HepG2 (cell line): Measurements from ENCODE around the gene ALDH3B1. TPM values are rescaled to one million over a fixed set of nuclear protein-coding genes. Genes with fewer than 3 reads are reported as not detected.
A peak's percentile ranks its signal among the peaks of the same experiment; 100 is the strongest.

ENCODE experiments used
- CBX2 ChIP-seq, 2 experiments: fragments of 200-600 bp in 1 of 2; sonication (generic); formaldehyde crosslinking in 1 of 2; IDR thresholded peaks; 2 replicates each; pipeline versions ENCODE4 v1.7.0 to v1.8.1; 2018 to 2022; ENCODE audit warnings: low read depth in 2 of 2, low read length in 1 of 2, mild to moderate bottlenecking in 1 of 2, missing genetic modification reagents in 1 of 2
- PRMT3 ChIP-seq: sonication (generic); formaldehyde crosslinking; IDR thresholded peaks from 2 replicates; pipeline ENCODE4 v1.8.1; 2022; ENCODE audit warnings: low read depth, mild to moderate bottlenecking, moderate library complexity, missing genetic modification reagents, borderline replicate concordance
- USF2 ChIP-seq, 2 experiments: sonication (generic) in 1 of 2; formaldehyde crosslinking in 1 of 2; IDR thresholded peaks; 2 replicates each; pipeline versions ENCODE4 v1.5.1 to v1.6.1; 2011 to 2020; ENCODE audit warnings: borderline replicate concordance in 1 of 2, low read depth in 1 of 2, low read length in 1 of 2, mild to moderate bottlenecking in 1 of 2, missing genetic modification reagents in 1 of 2, moderate library complexity in 1 of 2
- ZBTB10 ChIP-seq: sonication (generic); formaldehyde crosslinking; IDR thresholded peaks from 2 replicates; pipeline ENCODE4 v1.4.0; 2020; ENCODE audit warnings: missing genetic modification reagents, borderline replicate concordance
- ZNF441 ChIP-seq: sonication (generic); formaldehyde crosslinking; IDR thresholded peaks from 2 replicates; pipeline ENCODE4 v1.7.0; 2021; ENCODE audit warnings: missing genetic modification reagents, borderline replicate concordance
- ZNF607 ChIP-seq: sonication (generic); formaldehyde crosslinking; IDR thresholded peaks from 2 replicates; pipeline ENCODE4 v1.5.1; 2020; ENCODE audit warnings: missing genetic modification reagents, mild to moderate bottlenecking, borderline replicate concordance
- polyA plus RNA-seq, 8 experiments: library from polyadenylated mRNA; depleted of rRNA in 3 of 8; stranded (reverse) in 7 of 8; unstranded in 1 of 8; fragments of >200 nt; fragmentation: Illumina TruSeq in 4 of 8; extraction: Trizol in 4 of 8; gene quantifications; 2 replicates each; pipeline versions ENCODE4 v1.2.1 to v1.2.3, GENCODE V29; 2011 to 2016; ENCODE audit warnings: low read depth in 4 of 8, missing spikeins in 1 of 8, mixed read lengths in 1 of 8; ENCODE audit not compliant: insufficient read depth in 1 of 8
- total RNA-seq, 5 experiments: library from RNA; depleted of rRNA; stranded (reverse); fragments of >200 nt; fragmentation: Illumina TruSeq; extraction: Trizol; gene quantifications; 2 replicates each; pipeline ENCODE4 v1.2.3, GENCODE V29; 2016; ENCODE audit warnings: low read depth in 1 of 5
- TF ChIP-seq, protein P1 (sequence below), 2 experiments: IDR thresholded peaks; 2 replicates each; pipeline ENCODE4 v1.6.1; 2011 to 2012; ENCODE audit warnings: low read length in 2 of 2, borderline replicate concordance in 1 of 2, low read depth in 1 of 2, mild to moderate bottlenecking in 1 of 2, moderate library complexity in 1 of 2
- TF ChIP-seq, protein P2 (sequence below): sonication (generic); formaldehyde crosslinking; IDR thresholded peaks from 2 replicates; pipeline ENCODE4 v1.5.0; 2020; ENCODE audit warnings: missing genetic modification reagents
- TF ChIP-seq, protein P3 (sequence below): sonication (generic); formaldehyde crosslinking; IDR thresholded peaks from 2 replicates; pipeline ENCODE4 v1.4.0; 2020; ENCODE audit warnings: mild to moderate bottlenecking, low read depth, missing genetic modification reagents
- TF ChIP-seq, protein P4 (sequence below): IDR thresholded peaks from 2 replicates; pipeline ENCODE4 v1.6.1; 2016; ENCODE audit warnings: control low read depth
- TF ChIP-seq, protein P5 (sequence below): sonication (generic); formaldehyde crosslinking; conservative IDR thresholded peaks from 2 replicates; pipeline ENCODE4 v1.8.1; 2023; ENCODE audit warnings: missing genetic modification reagents

ALDH3B1 gene
- total and polyA plus RNA-seq, 2 of the 13 experiments (the other 11 are each of a cell fraction or from before 2014, with no cell fraction given), result 4.0 to 6.7 TPM

DNA sequence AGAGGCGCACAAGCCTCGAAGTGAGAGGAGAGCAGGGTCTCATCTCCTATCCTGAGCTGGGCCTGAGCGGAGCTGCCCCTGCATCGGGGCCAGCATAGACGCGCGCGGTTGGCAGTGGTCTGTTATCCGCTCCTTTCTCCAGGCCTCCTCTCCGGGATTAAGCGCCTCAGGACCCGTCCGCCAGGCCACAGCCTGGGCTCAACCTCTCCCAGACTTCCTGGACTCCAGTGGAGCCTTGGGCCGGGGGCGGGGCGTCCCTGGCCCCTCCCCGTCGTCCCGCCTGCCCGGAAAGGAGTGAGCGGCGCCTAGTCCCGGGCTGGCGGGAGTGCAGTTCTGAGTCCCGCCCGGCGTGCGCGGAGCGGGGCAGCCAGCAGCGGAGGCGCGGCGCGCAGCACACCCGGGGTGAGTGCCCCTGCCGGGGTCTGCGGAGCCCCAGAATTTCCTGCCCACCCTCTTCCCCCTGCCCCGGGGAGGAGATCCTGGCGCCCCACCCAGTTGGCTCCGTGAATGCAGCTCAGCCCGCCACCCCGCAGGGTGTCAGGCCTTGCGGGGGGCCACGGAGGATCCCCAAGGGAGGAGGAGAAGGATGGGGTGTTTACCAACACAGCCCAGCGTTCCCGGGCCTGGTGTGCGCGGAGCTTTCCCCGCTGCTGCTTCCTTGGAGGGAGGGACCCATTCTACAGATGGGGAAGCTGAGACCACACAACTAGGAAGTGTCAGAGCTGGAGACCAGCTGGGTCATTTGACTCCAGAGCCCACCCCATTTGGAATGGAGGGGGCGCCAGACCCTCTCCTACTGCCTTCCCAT lies 28.8 kb downstream of the ALDH3B1 start, which contains the start of gene TCIRG1 (continued):
- TF ChIP-seq, protein P1, sequence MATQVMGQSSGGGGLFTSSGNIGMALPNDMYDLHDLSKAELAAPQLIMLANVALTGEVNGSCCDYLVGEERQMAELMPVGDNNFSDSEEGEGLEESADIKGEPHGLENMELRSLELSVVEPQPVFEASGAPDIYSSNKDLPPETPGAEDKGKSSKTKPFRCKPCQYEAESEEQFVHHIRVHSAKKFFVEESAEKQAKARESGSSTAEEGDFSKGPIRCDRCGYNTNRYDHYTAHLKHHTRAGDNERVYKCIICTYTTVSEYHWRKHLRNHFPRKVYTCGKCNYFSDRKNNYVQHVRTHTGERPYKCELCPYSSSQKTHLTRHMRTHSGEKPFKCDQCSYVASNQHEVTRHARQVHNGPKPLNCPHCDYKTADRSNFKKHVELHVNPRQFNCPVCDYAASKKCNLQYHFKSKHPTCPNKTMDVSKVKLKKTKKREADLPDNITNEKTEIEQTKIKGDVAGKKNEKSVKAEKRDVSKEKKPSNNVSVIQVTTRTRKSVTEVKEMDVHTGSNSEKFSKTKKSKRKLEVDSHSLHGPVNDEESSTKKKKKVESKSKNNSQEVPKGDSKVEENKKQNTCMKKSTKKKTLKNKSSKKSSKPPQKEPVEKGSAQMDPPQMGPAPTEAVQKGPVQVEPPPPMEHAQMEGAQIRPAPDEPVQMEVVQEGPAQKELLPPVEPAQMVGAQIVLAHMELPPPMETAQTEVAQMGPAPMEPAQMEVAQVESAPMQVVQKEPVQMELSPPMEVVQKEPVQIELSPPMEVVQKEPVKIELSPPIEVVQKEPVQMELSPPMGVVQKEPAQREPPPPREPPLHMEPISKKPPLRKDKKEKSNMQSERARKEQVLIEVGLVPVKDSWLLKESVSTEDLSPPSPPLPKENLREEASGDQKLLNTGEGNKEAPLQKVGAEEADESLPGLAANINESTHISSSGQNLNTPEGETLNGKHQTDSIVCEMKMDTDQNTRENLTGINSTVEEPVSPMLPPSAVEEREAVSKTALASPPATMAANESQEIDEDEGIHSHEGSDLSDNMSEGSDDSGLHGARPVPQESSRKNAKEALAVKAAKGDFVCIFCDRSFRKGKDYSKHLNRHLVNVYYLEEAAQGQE (IDR thresholded peaks at IDR 0.05; ENCODE audit: borderline replicate concordance in 1 of 2, low read depth in 1 of 2, low read length in 2 of 2), result 0 out of 4 replicates have a peak, but pooled peaks of 1 of the 2 experiments have one; percentile 19
- TF ChIP-seq USF2 (IDR thresholded peaks at IDR 0.05; ENCODE audit: low read depth, low read length) (no peak), USF2 (CRISPR knock-in tag; IDR thresholded peaks at IDR 0.05; ENCODE audit: borderline replicate concordance) (0 out of 2 replicates have a peak, but pooled peaks have one; percentile 2), ZNF607 (CRISPR knock-in tag) (peak; percentile 4; the same call in 1 of the 2 replicates), ZNF441 (CRISPR knock-in tag) (no peak), PRMT3 (CRISPR knock-in tag) (no peak), CBX2 (IDR thresholded peaks at IDR 0.05; ENCODE audit: low read depth, low read length) (no peak), CBX2 (CRISPR knock-in tag; IDR thresholded peaks at IDR 0.05; ENCODE audit: low read depth) (no peak), ZBTB10 (CRISPR knock-in tag) (peak; percentile 49; the same call in 1 of the 2 replicates)
- TF ChIP-seq, protein P2, sequence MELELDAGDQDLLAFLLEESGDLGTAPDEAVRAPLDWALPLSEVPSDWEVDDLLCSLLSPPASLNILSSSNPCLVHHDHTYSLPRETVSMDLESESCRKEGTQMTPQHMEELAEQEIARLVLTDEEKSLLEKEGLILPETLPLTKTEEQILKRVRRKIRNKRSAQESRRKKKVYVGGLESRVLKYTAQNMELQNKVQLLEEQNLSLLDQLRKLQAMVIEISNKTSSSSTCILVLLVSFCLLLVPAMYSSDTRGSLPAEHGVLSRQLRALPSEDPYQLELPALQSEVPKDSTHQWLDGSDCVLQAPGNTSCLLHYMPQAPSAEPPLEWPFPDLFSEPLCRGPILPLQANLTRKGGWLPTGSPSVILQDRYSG (CRISPR knock-in tag), result no peak
- TF ChIP-seq, protein P3, sequence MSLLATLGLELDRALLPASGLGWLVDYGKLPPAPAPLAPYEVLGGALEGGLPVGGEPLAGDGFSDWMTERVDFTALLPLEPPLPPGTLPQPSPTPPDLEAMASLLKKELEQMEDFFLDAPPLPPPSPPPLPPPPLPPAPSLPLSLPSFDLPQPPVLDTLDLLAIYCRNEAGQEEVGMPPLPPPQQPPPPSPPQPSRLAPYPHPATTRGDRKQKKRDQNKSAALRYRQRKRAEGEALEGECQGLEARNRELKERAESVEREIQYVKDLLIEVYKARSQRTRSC (CRISPR knock-in tag), result no peak
- TF ChIP-seq, protein P4, sequence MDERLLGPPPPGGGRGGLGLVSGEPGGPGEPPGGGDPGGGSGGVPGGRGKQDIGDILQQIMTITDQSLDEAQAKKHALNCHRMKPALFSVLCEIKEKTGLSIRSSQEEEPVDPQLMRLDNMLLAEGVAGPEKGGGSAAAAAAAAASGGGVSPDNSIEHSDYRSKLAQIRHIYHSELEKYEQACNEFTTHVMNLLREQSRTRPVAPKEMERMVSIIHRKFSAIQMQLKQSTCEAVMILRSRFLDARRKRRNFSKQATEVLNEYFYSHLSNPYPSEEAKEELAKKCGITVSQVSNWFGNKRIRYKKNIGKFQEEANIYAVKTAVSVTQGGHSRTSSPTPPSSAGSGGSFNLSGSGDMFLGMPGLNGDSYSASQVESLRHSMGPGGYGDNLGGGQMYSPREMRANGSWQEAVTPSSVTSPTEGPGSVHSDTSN (CRISPR knock-in tag), result no peak
- TF ChIP-seq, protein P5, sequence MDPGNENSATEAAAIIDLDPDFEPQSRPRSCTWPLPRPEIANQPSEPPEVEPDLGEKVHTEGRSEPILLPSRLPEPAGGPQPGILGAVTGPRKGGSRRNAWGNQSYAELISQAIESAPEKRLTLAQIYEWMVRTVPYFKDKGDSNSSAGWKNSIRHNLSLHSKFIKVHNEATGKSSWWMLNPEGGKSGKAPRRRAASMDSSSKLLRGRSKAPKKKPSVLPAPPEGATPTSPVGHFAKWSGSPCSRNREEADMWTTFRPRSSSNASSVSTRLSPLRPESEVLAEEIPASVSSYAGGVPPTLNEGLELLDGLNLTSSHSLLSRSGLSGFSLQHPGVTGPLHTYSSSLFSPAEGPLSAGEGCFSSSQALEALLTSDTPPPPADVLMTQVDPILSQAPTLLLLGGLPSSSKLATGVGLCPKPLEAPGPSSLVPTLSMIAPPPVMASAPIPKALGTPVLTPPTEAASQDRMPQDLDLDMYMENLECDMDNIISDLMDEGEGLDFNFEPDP (CRISPR knock-in tag), result no peak
